ENCODE measurements around the gene CYSRT1. TPM values are rescaled to one million over a fixed set of nuclear protein-coding genes. Genes with fewer than 3 reads are reported as not detected.
A peak's percentile ranks its signal among the peaks of the same experiment; 100 is the strongest.

CYSRT1 gene
- total RNA-seq, 1 donor from 2014 or later: 0.50 TPM

DNA sequence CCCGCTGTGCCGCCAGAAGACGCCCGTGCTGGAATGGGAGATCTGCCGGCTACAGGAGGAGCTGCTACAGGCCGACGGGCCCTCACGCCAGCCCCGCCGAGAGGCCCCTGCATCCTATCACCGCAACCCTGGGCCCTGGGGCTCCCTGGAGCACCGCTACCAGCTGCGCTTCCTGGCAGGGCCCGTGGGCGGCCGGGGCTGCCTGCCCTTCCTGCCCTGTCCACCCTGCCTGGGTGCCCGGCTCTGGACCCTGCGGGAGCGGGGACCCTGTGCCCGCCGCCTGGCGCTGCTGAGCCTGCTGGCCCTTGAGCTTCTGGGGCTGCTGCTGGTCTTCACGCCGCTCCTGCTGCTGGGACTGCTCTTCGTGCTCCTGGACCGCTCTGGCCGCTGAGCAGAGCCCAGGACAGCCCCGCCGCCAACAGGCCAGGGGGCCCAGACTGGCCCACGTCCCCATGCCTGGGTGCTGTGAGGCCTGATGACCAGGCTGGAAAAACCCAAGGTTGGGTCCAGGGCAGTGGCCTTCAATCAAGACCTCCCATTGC, 6.7 kb upstream of the CYSRT1 start:
- Mint-ChIP-seq H3K9me3 (no peaks in the 10 kb centered on the region), H3K4me1 (ENCODE audit: low read depth) (peaks cover 2% of the 10 kb centered on the region), H3K27ac (no peak overlapping the region), H3K27me3 (ENCODE audit: low read depth) (no peaks in the 10 kb centered on the region), H3K4me3 (ENCODE audit: low read depth) (no peak overlapping the region), H3K36me3 (ENCODE audit: low read depth) (no peaks in the 10 kb centered on the region)
- DNase-seq (ENCODE audit: low spot score): no peak
- intact Hi-C loops (cut with micrococcal nuclease): no loop called here

DNA sequence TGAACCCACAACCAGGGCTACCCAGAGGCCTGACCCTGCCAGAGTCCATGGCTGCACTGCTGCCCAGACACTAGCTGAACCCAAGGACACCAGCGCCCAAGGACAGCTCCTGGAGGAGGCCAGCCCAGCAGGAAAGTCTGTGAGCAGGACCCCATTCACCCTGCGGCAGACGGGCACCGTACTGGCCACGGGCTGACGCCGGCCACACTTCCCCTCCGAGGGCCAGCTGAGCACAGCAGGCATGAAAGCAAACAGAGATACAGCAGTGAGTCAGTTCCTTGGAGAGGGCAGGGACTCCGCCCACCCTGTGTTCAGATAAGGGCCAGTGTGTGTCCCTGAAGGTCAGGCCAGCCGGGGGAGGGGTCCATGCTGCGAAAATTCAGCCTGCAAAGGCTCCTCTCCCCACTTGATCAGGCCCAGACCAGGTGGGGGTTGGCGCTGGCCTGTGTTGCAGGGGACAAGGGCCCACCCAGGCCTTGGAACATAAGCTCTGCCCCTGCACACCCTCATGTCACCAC, 6.2 kb upstream of the CYSRT1 start:
- intact Hi-C loops (cut with micrococcal nuclease): no loop called here
- H3K36me3 Mint-ChIP-seq (ENCODE audit: low read depth): no peaks in the 10 kb centered on the region
- no peaks in the 10 kb centered on the region for H3K27me3 Mint-ChIP-seq (ENCODE audit: low read depth)
- no peak for DNase-seq (ENCODE audit: low spot score)
- H3K4me1 Mint-ChIP-seq (ENCODE audit: low read depth): peaks cover 2% of the 10 kb centered on the region
- no peaks in the 10 kb centered on the region for H3K9me3 Mint-ChIP-seq
- H3K4me3 Mint-ChIP-seq (ENCODE audit: low read depth): no peak overlapping the region
- H3K27ac Mint-ChIP-seq: no peak overlapping the region

DNA sequence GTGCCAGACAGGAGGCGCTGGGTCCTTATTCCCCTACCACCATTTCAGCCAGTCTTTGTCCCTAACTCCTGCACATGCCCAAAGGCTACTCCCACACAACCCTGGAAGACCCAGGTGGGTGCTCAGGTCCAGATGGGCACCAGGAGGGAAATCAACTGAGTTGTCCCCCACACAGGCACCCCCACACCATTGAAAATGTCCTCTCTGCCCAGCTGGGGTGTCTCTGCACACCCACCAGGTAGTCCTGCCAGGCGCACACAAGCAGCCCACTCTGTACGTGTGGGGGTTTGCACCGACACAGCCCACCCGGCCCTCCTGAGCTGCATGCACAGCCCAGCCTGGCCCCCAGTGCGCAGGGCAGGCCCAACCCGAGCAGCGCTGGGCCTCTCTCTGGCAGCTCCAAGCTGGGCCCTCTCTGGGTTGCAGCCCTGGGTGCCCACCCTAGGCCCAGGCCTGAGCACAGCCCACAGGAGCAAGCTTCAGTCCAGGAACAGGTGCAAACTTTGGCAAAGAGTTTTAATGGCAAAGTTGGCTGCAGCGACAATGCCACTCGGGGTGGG, 5.1 kb upstream of the CYSRT1 start:
- H3K4me3 Mint-ChIP-seq (ENCODE audit: low read depth): peak overlapping the region; percentile 37

DNA sequence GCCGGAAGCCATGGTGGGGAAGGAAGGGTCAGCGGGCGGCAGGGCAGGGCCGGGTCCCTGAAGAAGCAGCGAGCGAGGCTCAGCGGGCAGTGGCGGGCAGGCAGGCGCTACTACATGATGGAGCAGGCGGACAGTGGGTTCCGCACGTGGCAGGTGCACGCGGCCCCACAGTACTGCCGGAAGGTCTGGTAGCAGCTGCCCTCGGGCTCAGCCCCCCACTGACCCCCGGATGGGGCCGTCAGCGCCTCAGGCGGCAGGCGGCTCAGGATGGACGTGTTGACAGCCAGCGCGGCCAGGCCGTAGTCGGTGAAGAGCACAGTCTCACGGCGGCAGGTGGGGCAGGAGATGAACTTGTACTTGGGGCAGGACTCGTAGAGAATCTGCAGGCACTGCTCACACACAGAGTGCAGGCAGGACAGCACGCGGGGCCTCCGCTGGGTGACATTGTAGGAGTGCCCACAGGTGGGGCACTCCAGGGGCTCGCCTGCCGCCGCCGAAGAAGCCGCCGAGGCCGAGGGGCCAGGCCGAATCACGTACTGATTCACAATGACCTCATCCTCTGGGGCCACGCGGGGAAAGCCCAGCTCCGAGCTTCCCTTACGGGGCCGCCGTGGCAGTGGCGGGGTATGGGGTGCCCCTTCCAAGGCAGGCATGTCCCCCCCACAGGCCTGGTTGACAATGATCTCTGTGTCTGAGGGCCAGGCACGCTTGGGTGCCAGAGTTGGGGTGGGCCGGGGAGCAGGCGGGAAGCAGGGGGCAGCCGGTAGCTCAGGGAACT, 4.5 kb upstream of the CYSRT1 start:
- Mint-ChIP-seq H3K4me3 (ENCODE audit: low read depth) (peak overlapping the region; percentile 37), H3K36me3 (ENCODE audit: low read depth) (no peaks in the 10 kb centered on the region), H3K9me3 (no peaks in the 10 kb centered on the region), H3K4me1 (ENCODE audit: low read depth) (peaks cover 5% of the 10 kb centered on the region), H3K27ac (no peak overlapping the region), H3K27me3 (ENCODE audit: low read depth) (no peaks in the 10 kb centered on the region)
- intact Hi-C loops (cut with micrococcal nuclease): no loop called here
- DNase-seq (ENCODE audit: low spot score): no peak

More for the DNA sequence above, 5.1 kb upstream of the CYSRT1 start:
- Mint-ChIP-seq H3K36me3 (ENCODE audit: low read depth) (no peaks in the 10 kb centered on the region), H3K4me1 (ENCODE audit: low read depth) (peaks cover 2% of the 10 kb centered on the region), H3K27me3 (ENCODE audit: low read depth) (no peaks in the 10 kb centered on the region), H3K27ac (no peak overlapping the region), H3K9me3 (no peaks in the 10 kb centered on the region)
- DNase-seq (ENCODE audit: low spot score): no peak
- intact Hi-C loops (cut with micrococcal nuclease): no loop called here

DNA sequence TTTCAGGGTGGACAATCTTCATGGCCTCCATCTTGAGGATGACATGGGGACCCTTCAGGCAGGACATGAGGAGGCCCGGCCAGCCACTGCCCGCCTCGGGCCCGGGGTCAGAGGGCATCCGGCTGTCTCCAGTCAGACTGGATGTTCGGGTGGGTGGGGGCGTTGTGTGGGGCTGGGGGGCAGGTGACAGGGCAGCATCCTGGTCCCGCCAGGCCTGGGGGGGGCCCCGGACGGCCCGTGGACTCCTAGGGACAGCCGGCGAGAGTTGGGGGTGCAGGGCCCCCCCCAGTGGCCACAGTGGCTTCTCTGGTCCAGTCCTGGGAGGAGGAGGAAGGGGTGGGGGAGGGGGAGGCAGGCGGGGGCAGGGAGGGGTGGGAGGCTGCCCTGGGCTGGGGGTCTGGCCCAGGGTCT, 3.9 kb upstream of the CYSRT1 start:
- DNase-seq (ENCODE audit: low spot score): no peak
- intact Hi-C loops (cut with micrococcal nuclease): no loop called here
- Mint-ChIP-seq H3K36me3 (ENCODE audit: low read depth) (no peaks in the 10 kb centered on the region), H3K27me3 (ENCODE audit: low read depth) (no peaks in the 10 kb centered on the region), H3K9me3 (no peaks in the 10 kb centered on the region), H3K4me1 (ENCODE audit: low read depth) (peaks cover 5% of the 10 kb centered on the region), H3K27ac (no peak overlapping the region), H3K4me3 (ENCODE audit: low read depth) (no peak overlapping the region)

DNA sequence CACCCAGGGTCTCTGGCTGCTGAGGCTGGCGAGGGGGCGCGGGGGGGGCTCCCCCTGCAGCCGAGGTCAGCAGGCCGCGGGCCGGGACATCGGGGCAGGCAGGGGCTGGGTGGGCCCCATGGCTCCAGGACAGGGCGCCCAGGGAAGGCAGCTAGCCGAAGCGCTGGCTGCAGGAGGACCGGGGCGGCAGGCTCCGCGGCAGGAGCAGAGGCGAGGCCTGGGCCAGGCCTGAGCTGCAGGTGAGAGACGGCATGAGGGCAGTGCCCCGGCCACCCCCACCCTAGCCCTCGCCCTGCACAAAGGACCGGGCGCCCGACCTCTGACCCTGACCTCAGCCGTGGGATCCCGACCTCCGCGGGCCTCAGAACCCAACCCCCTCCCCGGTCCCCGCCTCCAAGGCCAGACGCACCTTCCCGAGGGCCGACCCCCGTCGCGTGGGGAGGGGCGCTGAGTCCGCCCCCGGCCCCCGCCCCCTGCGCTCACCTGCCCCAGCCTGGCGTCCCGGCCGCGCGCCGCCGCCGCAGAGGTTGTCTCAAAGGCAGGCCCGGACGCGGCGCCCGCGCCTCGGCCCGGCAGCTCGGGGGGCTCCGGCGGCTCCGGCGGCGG, 3.4 kb upstream of the CYSRT1 start:
- no peak overlapping the region for H3K4me3 Mint-ChIP-seq (ENCODE audit: low read depth)
- no peaks in the 10 kb centered on the region for H3K36me3 Mint-ChIP-seq (ENCODE audit: low read depth)
- no peak for DNase-seq (ENCODE audit: low spot score)
- no peak overlapping the region for H3K27ac Mint-ChIP-seq
- intact Hi-C loops (cut with micrococcal nuclease): no loop called here
- no peaks in the 10 kb centered on the region for H3K9me3 Mint-ChIP-seq
- peaks cover 5% of the 10 kb centered on the region for H3K4me1 Mint-ChIP-seq (ENCODE audit: low read depth)
- H3K27me3 Mint-ChIP-seq (ENCODE audit: low read depth): no peaks in the 10 kb centered on the region

DNA sequence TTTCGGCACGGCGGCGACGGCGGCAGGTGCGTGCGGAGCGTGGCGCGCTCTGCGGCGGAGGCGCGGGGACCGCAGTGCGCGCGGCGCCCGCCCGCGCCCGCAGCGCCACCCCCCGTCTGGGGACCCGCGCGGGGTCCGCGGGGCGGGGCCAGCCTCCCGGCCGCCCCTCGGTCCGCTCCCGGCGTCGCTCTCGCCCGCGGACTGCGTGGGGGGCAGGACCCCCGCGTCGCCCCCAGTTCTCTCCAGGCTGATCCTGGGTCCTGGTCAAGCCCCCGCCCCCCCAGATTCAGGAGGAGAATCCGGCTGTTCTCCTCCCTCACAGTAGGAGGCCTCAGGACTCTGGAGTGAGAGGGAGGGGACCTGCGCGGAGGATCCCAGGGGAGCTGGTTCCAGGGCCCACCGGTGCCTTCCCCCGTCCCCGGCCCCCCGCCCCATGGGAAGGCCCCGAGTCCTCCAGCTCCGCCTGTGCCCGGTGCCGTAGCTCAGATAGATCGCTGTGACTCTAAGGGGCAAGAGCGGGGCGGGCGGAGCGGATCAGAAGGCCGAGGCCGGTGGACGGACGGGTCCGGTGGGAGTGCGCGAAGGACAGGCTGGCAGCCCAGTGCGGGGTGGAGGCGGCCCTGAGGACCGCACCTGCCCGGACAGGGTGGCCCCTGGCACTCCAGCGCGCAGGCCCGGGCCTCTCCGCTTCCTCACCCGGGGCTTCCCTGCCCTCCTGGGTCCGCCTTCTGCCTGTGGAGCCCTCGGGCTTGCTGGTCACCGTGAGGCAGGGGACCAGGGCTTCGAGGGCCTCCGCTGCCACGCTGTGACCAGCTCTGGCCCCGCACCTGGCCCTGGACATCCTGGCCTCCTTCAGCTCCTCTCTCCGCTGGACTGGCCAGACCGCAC, 2.5 kb upstream of the CYSRT1 start, which contains the start of gene RNF208:
Gene RNF208, minus strand, starts transcription at position 51 of the 888 bp plus-strand sequence. CDS start 1,028 bp downstream, outside the sequence.
- no peaks in the 10 kb centered on the region for H3K9me3 Mint-ChIP-seq
- H3K27me3 Mint-ChIP-seq (ENCODE audit: low read depth): no peaks in the 10 kb centered on the region
- intact Hi-C loops (cut with micrococcal nuclease): loop anchor here (1.0 kb wide), 3 partner anchors 19 to 34 kb away; partner anchors contain the start of genes ANAPC2, SSNA1, TPRN and TUBB4B
- no peak for DNase-seq (ENCODE audit: low spot score)
- no peaks in the 10 kb centered on the region for H3K36me3 Mint-ChIP-seq (ENCODE audit: low read depth)
- peaks cover 5% of the 10 kb centered on the region for H3K4me1 Mint-ChIP-seq (ENCODE audit: low read depth)
- H3K4me3 Mint-ChIP-seq (ENCODE audit: low read depth): peak within 1 kb of the TSS; percentile 82
- H3K27ac Mint-ChIP-seq: peak within 1 kb of the TSS; percentile 73

DNA sequence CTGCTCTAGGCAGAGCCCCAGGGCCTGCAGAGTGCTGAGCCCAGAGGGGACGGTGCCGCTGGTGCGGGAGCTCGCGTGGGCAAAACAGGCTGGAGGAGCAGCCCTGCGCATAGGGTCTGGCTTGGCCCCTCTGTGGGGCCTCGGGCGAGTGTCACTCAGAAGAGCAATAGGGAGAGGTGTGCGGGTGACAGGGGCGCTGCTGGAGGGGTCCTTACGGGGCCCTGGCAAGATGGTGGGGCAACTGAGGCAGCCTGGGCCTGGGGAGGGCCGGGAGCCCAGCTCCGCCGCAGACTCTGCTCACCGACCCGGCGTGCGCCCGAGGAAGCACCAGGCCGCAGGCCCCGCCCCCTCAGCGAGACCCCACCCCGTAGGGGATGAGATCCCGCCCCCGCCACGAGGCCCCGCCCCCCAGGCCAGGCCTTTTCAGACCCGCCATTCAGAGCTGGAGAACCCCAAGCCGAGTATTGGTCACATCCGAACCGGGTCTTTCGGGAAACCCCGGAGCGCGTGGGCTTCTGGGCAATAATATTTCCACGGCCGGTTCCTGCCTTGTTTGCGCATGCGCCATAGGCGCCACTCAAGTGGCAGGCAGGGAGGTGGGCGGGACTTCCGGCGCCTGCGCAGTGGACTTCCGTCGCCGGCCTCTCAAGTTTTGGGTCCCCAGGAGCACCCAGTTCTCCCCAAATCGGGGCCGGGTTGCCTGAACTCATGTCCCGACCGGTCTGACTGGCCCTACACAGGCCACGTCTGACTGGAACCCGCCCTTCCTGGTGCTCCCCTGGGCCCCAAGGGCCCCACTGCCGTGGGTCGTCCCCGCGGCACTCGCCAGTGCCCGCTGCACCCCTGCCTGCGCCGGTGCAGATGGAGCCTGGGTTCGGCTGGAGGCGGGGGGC, 1.6 kb upstream of the CYSRT1 start:
- H3K4me1 Mint-ChIP-seq (ENCODE audit: low read depth): peaks cover 7% of the 10 kb centered on the region
- intact Hi-C loops (cut with micrococcal nuclease): loop anchor here (1.0 kb wide), 3 partner anchors 18 to 35 kb away; partner anchors contain the start of genes ANAPC2, SSNA1, TPRN and TUBB4B
- H3K4me3 Mint-ChIP-seq (ENCODE audit: low read depth): peak overlapping the region; percentile 82
- H3K9me3 Mint-ChIP-seq: no peaks in the 10 kb centered on the region
- no peaks in the 10 kb centered on the region for H3K27me3 Mint-ChIP-seq (ENCODE audit: low read depth)
- H3K36me3 Mint-ChIP-seq (ENCODE audit: low read depth): no peaks in the 10 kb centered on the region
- peak overlapping the region; percentile 73 for H3K27ac Mint-ChIP-seq
- peak; percentile 99 for DNase-seq (ENCODE audit: low spot score)

DNA sequence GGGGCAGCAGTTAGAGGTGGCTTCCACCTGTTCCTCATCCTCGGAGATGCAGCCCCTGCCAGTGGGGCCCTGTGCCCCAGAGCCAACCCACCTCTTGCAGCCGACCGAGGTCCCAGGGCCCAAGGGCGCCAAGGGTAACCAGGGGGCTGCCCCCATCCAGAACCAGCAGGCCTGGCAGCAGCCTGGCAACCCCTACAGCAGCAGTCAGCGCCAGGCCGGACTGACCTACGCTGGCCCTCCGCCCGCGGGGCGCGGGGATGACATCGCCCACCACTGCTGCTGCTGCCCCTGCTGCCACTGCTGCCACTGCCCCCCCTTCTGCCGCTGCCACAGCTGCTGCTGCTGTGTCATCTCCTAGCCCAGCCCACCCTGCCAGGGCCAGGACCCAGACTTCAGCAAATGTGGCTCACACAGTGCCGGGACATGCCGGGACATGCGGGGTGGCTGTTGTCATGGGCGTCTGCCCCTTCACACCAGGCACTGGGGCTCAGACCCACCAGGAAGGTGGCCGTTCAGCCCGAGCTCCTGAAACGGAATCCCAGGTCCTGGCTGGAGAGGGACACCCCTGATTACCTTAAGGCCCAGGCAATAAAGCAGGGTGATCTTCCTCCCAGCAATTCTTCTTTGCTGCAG, 841 bp downstream of the CYSRT1 start:
- H3K4me1 Mint-ChIP-seq (ENCODE audit: low read depth): peaks cover 7% of the 10 kb centered on the region
- no peak overlapping the region for H3K27ac Mint-ChIP-seq
- intact Hi-C loops (cut with micrococcal nuclease): no loop called here
- no peaks in the 10 kb centered on the region for H3K36me3 Mint-ChIP-seq (ENCODE audit: low read depth)
- H3K9me3 Mint-ChIP-seq: no peaks in the 10 kb centered on the region
- H3K4me3 Mint-ChIP-seq (ENCODE audit: low read depth): no peak overlapping the region
- no peak for DNase-seq (ENCODE audit: low spot score)
- H3K27me3 Mint-ChIP-seq (ENCODE audit: low read depth): no peaks in the 10 kb centered on the region

DNA sequence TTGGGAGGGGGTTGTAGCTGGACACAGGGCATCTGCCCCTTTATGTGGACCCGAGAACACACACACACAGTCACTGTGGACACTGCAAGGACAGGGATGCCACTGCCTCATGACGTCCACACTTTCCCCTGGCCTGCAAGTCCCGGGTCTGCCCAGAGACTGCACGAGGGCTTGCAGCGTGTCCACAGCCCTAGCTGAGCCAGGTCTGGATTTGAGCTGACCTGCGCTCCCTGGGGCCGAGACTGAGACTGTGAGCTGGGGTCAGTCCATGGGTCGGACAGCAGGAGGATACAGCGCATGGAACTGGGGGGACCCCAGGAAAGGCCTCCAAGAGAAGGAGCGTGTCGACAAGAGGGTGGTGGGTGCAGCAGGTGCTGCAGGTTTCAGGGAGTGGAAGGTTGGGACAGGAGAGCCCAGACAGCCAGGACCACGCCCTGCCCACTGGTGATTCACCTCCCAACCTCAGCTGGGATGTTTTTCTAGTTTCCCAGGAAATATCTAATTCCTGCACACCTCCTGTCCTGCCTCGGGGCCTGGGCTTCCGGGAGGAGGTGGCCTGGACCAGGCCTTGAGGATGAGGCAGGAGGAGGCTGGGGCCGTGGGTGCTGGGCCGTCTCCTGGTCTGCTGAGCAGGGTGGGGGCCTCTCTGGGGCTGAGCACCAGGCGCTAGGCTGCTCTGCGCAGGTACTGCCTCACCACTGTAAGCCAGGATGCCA, 1.5 kb downstream of the CYSRT1 start:
- Mint-ChIP-seq H3K4me1 (ENCODE audit: low read depth) (peaks cover 7% of the 10 kb centered on the region), H3K27me3 (ENCODE audit: low read depth) (no peaks in the 10 kb centered on the region), H3K9me3 (no peaks in the 10 kb centered on the region), H3K27ac (no peak overlapping the region), H3K4me3 (ENCODE audit: low read depth) (no peak overlapping the region), H3K36me3 (ENCODE audit: low read depth) (no peaks in the 10 kb centered on the region)
- intact Hi-C loops (cut with micrococcal nuclease): loop anchor here (1.0 kb wide), 1 partner anchor 108 kb away; no protein-coding TSS in a partner anchor
- DNase-seq (ENCODE audit: low spot score): no peak
